Stimulated activated CD8-positive, alpha-beta memory T cell treated with anti-CD3 and anti-CD28 coated beads, Interleukin-7, amount 100 ng/mL, for 48 hours (primary cell): ENCODE data around the gene RBMS3.
A peak's percentile ranks its signal among the peaks of the same experiment; 100 is the strongest.
"Not testable (repeated sequence)": the region's sequence is repeated elsewhere in the genome, so short reads cannot be mapped to it uniquely, and the experiment has no call there.

Source experiments
- DNase-seq, 2 donors: peaks; one replicate each; pipeline ENCODE4 v3.0.0-alpha.2; 2020; ENCODE audit warnings: low read depth in 1 of 2; ENCODE audit errors: extremely low read depth in 1 of 2

RBMS3 gene

DNA sequence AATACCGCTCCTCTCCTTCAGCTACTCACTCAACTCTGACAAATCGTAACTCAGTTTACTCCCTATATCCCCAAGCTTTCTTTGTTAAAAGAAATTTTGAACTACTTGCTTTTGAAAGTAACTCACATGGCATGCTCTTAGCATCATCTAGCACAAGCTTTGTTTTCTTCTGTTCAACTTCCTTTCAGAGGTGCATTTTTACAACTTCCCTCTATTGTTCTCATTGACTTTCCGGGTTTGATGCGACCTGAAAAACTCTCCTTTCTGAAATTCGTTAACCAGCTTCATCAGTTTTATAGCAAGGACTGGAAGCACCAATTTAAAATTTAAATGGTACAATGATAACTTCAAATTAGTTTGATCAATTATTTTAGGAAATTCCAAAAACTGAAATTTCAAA lies 696.0 kb downstream of the RBMS3 start:
- no peak for DNase-seq

GRCh38 chr3:29977360-29977759 lies 696.5 kb downstream of the RBMS3 start:
- DNase-seq, result no peak

DNA sequence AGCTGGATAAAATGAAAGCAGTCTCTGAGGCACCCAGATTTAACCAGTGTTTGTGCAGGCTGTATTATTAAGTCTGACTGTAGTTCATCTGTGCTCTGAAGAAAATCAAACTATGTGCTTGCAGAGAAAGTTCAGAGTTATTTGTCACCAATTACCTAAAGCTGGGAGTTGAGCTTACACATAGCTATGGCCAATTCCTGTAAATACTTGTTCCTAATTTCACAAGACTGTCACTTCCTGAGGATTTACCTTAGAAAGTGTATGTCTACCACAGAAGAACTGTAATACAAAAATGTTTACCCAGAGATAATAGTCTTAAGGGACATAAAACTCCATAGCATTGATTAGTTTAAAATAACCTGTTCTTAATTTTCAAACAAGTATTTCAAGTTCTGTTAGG lies 697.2 kb downstream of the RBMS3 start:
- DNase-seq, result no peak

- DNase-seq, result no peak
Observed at GRCh38 chr3:29991198-29991597, 710.3 kb downstream of the RBMS3 start.

- DNase-seq, result no peak
Observed at GRCh38 chr3:30002797-30003196, 721.9 kb downstream of the RBMS3 start.

- DNase-seq, result no peak
Observed at GRCh38 chr3:30003741-30004140, 722.9 kb downstream of the RBMS3 start.

GRCh38 chr3:30004481-30004880 lies 723.6 kb downstream of the RBMS3 start:
- DNase-seq, result no peak

- DNase-seq, result no peak
Observed at GRCh38 chr3:30006111-30006510, 725.2 kb downstream of the RBMS3 start.

- no peak for DNase-seq
Observed at GRCh38 chr3:30007668-30008067, 726.8 kb downstream of the RBMS3 start.

DNA sequence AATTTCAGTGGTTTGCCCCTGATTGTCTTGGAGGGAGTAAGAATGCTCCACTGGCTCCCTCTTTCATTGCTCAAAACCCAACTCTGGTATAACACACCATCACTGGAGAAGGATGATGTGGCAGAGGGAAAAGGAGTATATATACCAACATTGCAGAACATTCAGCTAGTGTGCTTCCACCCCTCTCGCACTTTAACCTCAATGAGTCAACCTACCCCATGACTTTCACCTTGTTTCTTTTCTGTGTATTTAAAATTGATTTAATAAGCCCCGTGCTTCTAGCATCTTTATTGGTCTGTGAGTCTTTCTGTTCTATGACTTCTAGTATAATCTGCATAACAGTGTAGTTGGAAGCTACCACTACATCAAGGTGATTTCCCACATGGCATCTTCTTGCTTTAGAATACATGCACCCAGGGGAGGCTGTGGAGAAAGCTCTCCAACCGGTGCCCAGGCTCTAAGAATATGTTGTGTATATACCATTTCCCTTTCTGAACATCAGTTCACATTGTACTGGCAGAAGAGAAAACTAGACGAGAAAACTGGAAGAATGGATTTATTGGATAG lies 730.4 kb downstream of the RBMS3 start:
- DNase-seq, result no peak

DNA sequence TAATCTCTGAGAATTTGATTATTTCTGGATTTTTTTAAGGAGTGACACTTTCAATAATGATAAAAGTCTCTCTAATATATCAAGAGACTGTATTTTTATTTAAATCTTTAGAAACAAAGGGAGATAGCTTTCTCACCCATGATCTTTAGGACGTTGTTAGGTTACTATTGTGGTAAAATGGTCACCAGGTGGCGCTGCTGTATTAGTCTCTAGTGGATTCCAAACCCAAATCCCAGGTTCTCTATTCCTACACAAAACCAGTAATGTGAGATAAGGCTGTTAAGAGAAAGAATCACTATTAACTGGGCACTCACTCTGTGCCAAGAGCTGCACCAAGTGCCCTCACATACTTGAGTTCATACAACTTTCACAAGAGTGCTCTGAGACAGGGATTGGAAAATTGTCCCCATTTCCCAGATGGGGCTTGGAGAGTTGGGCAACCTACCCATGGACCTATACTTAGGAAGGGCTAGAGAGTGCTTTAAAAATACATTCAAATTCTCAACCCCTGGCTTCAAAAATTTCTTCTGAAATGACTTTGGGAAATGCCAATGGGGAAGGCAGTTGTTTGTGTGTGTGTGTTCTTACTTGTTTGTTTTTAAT lies 732.2 kb downstream of the RBMS3 start:
- peak in 1 of 2 donors; percentile 16 for DNase-seq

DNA sequence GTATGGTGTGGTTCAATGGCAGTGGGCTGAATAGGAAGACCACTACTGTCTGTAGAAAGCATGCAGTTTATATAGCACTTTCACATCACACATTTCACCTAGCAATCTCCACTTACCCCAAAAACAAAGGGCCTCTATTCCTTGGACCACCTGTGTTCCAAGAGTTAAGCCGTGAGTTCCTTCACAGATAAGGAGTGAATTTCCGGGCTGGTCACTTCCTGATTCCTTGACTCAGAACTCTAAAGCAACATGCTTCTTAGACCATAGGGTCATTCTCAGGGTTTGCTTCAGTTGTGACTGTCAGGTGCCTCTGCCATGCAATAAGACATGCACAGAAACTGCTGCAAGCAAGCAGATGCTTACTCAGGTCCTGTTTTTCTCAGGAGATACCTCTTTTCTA lies 737.0 kb downstream of the RBMS3 start:
- no peak for DNase-seq

DNA sequence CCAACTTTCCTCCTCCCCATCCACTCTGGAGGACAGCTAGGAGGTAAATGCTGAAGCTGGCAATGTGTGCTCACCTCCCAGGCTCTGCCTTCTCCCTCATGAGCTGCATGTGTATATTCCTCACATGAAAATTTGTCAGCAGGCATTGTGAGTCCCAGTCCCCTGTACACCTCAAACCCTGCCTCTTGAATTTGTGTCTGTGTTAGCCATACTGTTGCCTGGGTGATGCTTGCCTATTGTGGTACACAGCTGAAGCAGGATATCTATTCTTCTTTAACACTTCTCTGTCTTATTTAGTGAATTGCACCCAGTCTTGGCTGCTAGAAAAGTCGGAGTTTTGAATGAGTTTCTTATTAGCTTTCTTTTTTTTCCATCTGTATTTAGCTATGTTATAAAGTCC lies 739.5 kb downstream of the RBMS3 start:
- no peak for DNase-seq

DNA sequence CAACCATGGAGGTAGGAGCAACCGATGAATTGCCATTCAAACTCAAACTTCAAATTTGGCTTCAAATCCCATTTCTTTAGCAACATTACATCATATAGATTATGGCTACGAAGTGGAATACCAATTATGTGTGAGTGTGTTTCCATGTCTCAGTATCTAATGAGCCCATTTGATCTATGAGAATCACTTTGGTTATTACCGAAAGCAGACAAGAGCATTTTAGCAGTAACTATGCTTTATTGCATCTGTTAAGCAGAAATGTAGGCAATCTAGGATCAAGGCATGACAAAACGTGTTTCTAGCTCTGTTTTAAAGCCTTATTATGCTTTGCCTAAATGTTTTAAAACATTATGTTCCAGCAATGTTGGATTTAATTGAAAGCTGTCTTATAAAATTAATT lies 743.6 kb downstream of the RBMS3 start:
- DNase-seq, result no peak

- DNase-seq, result no peak
Observed at GRCh38 chr3:30026851-30027250, 746.0 kb downstream of the RBMS3 start.

DNA sequence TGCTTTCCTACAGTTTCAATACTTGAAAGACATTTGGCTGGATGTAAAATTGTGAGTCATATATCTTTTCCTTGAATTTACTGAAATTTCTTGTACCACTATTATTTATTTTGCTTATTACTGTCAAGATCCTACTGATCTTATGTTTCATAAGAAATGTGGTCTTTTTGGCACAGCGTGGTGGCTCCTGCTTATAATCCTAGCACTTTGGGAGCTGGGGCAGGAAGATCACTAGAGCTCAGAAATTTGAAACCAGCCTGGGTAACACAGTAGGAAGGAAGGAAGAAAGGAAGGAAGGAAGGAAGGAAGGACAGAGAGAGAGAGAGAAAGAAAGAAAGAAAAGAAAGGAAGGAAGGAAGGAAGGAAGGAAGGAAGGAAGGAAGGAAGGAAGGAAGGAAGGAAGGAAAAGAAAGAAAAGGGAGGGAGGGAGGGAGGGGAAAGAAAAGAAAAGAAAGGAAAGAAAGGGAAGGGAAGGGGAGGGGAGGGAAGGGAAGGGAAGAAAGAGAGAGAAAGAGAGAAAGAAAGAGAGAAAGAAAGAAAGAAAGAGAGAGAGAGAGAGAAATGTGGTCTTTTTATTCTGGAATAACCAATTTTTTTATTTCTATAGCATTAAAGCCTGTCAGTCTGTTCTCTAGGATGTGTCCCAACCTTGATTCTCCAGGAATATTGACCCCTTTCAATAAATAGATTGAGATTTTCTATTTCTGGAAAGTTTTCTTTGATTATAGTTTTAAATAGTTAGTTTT lies 753.5 kb downstream of the RBMS3 start:
- DNase-seq, result no peak

DNA sequence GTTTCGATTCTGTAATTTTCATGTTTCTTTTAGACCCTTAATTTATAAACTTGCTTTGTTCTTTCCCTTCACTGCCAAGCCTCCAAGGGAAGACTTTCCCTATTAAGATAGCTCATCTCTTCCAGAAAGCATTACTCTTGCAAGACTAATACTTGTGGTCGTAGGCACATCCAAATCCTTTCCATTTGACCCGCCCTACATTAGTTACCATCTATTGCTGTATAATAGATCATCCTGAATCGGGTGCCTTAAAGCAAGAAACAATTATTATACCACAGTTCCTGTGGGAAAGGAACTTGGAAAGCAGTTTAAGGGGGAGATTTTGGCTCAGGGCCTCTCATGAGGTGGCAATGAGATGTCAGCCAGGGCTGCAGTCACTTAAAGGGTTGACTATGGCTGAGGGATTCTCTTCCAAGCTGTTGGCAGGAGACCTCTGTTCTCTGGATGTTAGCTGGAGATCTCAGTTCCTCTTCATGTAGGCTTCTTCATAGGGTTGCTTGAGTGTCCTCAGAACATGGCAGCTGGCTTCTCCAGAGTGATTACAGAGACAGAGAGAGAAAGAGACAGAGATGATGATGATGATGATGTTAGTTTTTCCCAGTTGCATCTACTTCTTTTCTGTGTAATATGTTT lies 755.2 kb downstream of the RBMS3 start:
- DNase-seq, result no peak

DNA sequence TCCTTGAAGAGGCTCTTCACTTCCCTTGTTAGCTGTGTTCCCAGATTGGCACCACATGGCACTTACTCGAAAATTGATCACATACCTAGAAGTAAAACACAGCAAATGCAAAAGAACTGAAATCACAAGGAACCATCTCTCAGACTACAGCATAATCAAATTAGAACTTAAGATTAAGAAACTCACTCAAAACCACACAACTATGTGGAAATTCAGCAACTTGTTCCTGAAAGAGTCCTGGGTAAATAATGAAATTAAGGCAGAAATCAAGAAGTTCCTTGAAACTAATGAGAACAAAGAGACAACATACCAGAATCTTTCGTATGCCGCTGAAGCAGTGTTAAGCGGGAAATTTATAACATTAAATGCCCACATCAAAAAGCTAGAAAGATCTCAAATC lies 759.3 kb downstream of the RBMS3 start:
- no peak for DNase-seq

DNA sequence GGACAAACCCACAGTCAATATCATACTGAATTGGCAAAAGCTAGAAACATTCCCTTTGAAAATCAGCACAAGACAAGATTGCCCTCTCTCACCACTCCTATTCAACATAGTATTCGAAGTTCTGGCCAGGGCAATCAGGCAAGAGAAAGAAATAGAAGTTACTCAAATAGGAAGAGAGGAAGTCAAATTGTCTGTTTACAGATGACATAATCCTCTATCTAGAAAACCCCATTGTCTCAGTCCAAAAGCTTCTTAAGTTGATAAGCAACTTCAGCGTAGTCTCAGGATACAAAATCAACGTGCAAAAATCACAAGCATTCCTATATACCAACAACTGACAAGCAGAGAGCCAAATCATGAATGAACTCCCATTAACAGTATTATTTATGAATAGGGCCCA lies 760.6 kb downstream of the RBMS3 start:
- not testable (repeated sequence) for DNase-seq

- DNase-seq, result peak in 1 of 2 donors; percentile 7
Observed at GRCh38 chr3:30042274-30042859, 761.5 kb downstream of the RBMS3 start.

DNA sequence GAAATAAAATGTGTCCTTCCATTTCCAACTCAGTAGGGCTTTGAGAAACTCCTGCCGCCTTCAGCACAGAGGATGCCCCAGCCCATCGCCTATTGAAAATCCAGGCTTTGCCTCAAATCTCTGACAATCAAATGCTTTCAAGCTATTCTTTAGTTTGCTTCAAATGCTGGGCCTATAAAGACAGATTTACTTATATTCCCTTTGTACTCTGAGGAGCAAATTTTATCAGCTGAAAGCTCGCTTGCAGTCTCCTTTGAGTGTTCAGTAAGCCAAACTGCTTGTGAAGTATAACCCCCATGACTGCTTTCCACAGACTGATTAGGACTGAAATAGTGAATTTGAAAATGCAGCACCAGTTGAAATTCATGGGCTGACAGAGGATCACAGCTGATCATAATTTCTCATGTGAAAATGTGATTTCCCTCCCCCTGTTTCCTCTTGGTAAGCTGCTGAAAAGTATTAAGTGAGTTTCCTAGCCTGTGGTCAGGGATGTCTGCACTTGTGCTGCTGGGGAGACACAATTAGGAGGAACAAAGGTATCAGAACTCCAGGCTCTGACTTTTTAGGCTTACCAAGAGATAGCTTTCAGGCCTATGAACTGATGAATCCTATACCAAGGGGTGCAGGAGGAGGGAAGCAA lies 762.2 kb downstream of the RBMS3 start:
- no peak for DNase-seq
